Duodenal mucosa (tissue), 2 donors: ENCODE results near the gene MEX3C.

Experiments used
- H3K27ac ChIP-seq: one replicate; pipeline ENCODE4 v1.7.0; 2013; ENCODE audit warnings: low read depth, low read length
- H3K27me3 ChIP-seq, 2 donors: one replicate each; pipeline ENCODE4 v1.7.0; 2013; ENCODE audit warnings: low read length in 2 of 2, control low read depth in 1 of 2; ENCODE audit not compliant: insufficient read depth in 2 of 2, control insufficient read depth in 1 of 2
- H3K36me3 ChIP-seq, 2 donors: one replicate each; pipeline ENCODE4 v1.7.0; 2013; ENCODE audit warnings: low read length in 2 of 2, control low read depth in 1 of 2; ENCODE audit not compliant: insufficient read depth in 2 of 2, control insufficient read depth in 1 of 2
- H3K4me1 ChIP-seq, 2 donors: one replicate each; pipeline ENCODE4 v1.7.0; 2013; ENCODE audit warnings: low read length in 2 of 2, control low read depth in 1 of 2; ENCODE audit not compliant: insufficient read depth in 2 of 2, control insufficient read depth in 1 of 2
- H3K4me3 ChIP-seq, 2 donors: one replicate each; pipeline ENCODE4 v1.7.0; 2013; ENCODE audit warnings: low read length in 2 of 2, low read depth in 1 of 2
- H3K9ac ChIP-seq, 2 donors: one replicate each; pipeline ENCODE4 v1.7.0; 2013; ENCODE audit warnings: low read length in 2 of 2, low read depth in 1 of 2
- H3K9me3 ChIP-seq, 2 donors: one replicate each; pipeline ENCODE4 v1.7.0; 2013; ENCODE audit warnings: low read length in 2 of 2, control low read depth in 1 of 2; ENCODE audit not compliant: control insufficient read depth in 1 of 2

The MEX3C gene

DNA sequence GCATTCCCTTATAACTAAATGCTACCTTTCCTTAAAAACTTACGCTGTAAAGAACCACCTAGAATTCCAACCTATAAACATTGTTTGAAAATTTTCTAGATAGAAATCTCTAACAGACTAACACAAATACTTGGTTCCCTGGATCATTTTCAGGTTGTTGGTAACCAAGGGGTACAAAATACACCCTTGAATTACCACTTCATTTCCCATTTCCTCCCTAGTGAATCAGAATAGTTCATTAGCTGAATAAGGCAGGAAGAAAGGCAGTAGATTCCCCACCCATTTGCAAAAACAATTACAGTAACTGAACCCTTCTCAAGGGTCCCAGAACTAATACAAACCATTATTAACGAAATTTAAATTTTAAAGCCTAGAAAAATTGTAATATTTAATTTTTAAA lies 5.5 kb downstream of the MEX3C start:
- Histone ChIP-seq H3K27me3 (no peaks in the 10 kb centered on the region), H3K9me3 (no peaks in the 10 kb centered on the region), H3K4me1 (peaks cover 44 to 55% of the 10 kb centered on the region in 2 donors), H3K4me3 (no peak overlapping the region), H3K27ac (no peak overlapping the region), H3K36me3 (no peaks in the 10 kb centered on the region), H3K9ac (no peak overlapping the region)

DNA sequence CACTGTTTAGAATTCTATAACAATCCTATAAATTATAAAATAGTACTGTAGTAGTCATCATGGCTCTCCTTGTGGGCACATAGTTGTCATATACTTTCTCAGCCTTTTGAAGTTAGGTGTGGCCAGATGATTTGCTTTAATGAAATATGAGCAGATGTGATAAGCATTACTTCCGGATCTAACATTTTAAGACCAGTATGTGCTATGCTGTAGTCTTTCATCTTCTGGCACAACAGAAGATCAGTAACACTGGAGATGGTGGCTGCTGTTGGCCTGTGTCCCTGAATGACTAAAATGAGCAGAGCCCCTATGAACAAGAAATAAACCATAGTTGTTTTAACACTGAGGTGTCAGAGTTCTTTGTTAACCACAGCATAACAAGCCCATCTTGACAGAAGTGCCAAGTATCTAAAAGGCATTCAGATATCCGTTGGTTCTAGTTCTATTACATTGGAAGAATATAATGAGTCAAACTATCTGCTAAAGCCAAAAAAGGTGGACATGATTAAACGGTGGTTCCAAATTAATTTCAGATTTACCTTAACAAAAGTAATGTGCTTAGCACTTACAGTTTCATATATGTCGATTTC lies 6.3 kb downstream of the MEX3C start:
- Histone ChIP-seq H3K4me3 (no peak overlapping the region), H3K9me3 (no peaks in the 10 kb centered on the region), H3K9ac (no peak overlapping the region), H3K4me1 (peaks cover 44 to 57% of the 10 kb centered on the region in 2 donors), H3K27me3 (no peaks in the 10 kb centered on the region), H3K27ac (no peak overlapping the region), H3K36me3 (no peaks in the 10 kb centered on the region)

- Histone ChIP-seq H3K27me3 (no peaks in the 10 kb centered on the region), H3K36me3 (peaks cover 0 to 4% of the 10 kb centered on the region in 2 donors), H3K27ac (no peak overlapping the region), H3K9me3 (no peaks in the 10 kb centered on the region), H3K4me1 (peaks cover 35 to 52% of the 10 kb centered on the region in 2 donors), H3K9ac (no peak overlapping the region), H3K4me3 (no peak overlapping the region)
Measured at GRCh38 chr18:51190000-51190399, 7.5 kb downstream of the MEX3C start.

DNA sequence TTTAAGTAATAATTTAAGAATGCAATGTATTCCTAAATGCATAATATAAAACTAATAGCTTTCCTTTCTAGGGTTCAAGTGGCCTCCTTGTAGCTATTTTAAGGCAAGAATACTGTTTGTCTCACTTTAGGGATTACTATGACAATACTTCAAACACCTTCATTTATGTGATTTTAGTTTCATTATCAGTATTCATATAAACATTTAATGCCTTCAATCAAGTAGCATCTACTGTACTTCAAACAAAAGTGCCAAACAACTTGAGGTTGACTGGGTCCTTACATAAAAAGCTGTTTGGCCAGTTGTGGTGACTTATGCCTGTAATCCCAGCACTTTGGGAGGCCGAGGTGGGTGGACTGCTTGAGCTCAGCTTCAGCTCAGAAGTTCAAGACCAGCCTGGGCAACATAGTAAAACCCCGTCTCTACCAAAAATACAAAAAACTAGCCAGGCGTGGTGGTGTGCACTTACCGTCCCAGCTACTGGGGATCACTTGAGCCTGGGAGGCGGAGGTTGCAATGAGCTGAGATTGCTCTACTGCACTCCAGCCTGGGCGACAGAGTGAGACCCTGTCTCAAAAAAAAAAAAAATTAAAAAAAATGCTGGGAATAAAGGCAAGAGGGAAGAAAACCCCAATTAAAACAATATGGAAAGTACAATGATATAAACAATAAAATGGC lies 9.3 kb downstream of the MEX3C start:
- Histone ChIP-seq H3K4me3 (no peak overlapping the region), H3K27ac (no peak overlapping the region), H3K9ac (no peak overlapping the region), H3K9me3 (no peaks in the 10 kb centered on the region), H3K27me3 (no peaks in the 10 kb centered on the region), H3K36me3 (peaks cover 0 to 4% of the 10 kb centered on the region in 2 donors), H3K4me1 (peaks cover 18 to 35% of the 10 kb centered on the region in 2 donors)

- H3K9me3 ChIP-seq = no peaks in the 10 kb centered on the region
- H3K9ac ChIP-seq = no peak overlapping the region
- H3K4me3 ChIP-seq = no peak overlapping the region
- H3K27ac ChIP-seq = no peak overlapping the region
- H3K4me1 ChIP-seq = peaks cover 6 to 12% of the 10 kb centered on the region in 2 donors
- no peaks in the 10 kb centered on the region for H3K27me3 ChIP-seq
- peaks cover 0 to 4% of the 10 kb centered on the region in 2 donors for H3K36me3 ChIP-seq
Measured at GRCh38 chr18:51185075-51185474, 12.4 kb downstream of the MEX3C start.

- Histone ChIP-seq H3K4me1 (peaks cover 6 to 10% of the 10 kb centered on the region in 2 donors), H3K4me3 (no peak overlapping the region), H3K27me3 (no peaks in the 10 kb centered on the region), H3K9ac (no peak overlapping the region), H3K9me3 (no peaks in the 10 kb centered on the region), H3K36me3 (peaks cover 0 to 4% of the 10 kb centered on the region in 2 donors), H3K27ac (no peak overlapping the region)
Measured at GRCh38 chr18:51184091-51184457, 13.4 kb downstream of the MEX3C start.

DNA sequence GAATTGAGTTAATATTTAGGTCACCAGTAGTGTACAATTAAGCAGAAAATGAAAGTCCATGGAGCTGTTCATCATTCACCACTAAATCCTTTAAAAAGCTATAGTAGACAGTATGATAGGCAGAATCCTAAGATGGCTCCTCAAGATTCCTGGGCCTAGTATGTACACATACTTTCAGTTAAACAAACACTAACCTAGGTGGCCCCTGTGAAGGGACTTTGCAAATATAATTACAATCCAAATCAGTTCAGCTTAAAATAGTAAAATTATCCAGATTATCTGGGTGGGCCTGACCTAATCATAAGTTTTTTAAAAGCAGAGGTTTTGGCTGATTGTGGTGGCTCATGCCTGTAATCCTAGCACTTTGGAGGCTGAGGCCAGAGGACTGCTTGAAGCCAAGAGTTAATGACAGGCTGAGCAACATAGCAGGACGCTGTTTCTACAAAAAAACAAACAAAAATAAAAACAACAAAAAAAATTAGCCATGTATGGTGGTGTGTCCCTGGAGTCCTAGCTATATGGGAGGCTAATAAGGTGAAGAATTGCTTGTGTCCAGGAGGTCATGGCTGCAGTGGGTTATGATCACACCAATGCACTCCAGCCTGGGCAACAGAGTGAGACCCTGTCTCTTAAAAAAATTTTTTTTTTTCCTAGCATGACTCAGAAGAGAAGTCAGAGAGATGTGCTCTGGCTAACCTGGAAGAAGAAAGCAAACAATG lies 13.9 kb downstream of the MEX3C start:
- Histone ChIP-seq H3K36me3 (peaks cover 0 to 4% of the 10 kb centered on the region in 2 donors), H3K4me1 (peaks cover 6 to 10% of the 10 kb centered on the region in 2 donors), H3K27me3 (no peaks in the 10 kb centered on the region), H3K9ac (no peak overlapping the region), H3K9me3 (no peaks in the 10 kb centered on the region), H3K4me3 (no peak overlapping the region), H3K27ac (no peak overlapping the region)

GRCh38 chr18:51182824-51183223 lies 14.7 kb downstream of the MEX3C start:
- H3K4me3 ChIP-seq = no peak overlapping the region
- H3K9ac ChIP-seq = no peak overlapping the region
- H3K9me3 ChIP-seq = no peaks in the 10 kb centered on the region
- no peaks in the 10 kb centered on the region for H3K27me3 ChIP-seq
- H3K36me3 ChIP-seq = peaks cover 0 to 4% of the 10 kb centered on the region in 2 donors
- H3K4me1 ChIP-seq = peaks cover 2 to 6% of the 10 kb centered on the region in 2 donors
- H3K27ac ChIP-seq = no peak overlapping the region

DNA sequence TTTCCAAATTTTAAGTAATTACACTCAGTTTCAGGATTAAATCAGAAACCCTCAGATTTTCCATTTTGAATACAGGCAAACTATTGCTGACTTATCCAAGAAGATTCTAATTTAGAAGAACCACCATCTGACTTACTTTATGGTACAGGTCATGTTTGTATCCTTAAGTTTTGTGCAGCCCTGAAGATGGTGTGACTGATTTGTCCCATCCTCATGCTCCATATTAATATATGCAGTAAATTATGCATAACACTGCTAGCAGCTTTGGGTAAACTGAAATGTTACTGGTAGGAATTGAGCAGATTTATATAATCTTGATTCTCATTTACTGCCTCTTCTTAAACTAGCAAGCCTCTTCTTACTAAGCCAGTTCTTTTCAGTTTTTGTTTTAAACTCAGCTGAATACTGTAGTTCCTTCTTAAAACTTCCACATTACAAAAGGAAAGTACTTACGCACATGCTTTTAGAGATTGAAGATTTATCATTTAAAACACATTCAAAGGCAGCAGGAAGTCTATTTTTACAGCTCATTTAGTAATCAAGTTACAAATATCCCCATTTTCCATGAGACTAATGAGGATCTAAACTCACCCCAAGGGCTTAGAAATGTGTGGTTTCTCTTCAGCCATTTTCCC lies 25.7 kb downstream of the MEX3C start:
- Histone ChIP-seq H3K27me3 (no peaks in the 10 kb centered on the region), H3K4me1 (no peaks in the 10 kb centered on the region), H3K36me3 (peaks cover 13% of the 10 kb centered on the region in 2 donors), H3K27ac (no peak overlapping the region), H3K9ac (no peak overlapping the region), H3K9me3 (no peaks in the 10 kb centered on the region), H3K4me3 (no peak overlapping the region)

GRCh38 chr18:51171223-51171622 lies 26.3 kb downstream of the MEX3C start:
- Histone ChIP-seq H3K27ac (no peak overlapping the region), H3K27me3 (no peaks in the 10 kb centered on the region), H3K4me1 (no peaks in the 10 kb centered on the region), H3K9ac (no peak overlapping the region), H3K4me3 (no peak overlapping the region), H3K9me3 (no peaks in the 10 kb centered on the region), H3K36me3 (peaks cover 8% of the 10 kb centered on the region in 2 donors)
